Urinary bladder (tissue), 4 donors: ENCODE data around the gene KDM2A. TPM values are rescaled to one million over a fixed set of nuclear protein-coding genes. Genes with fewer than 3 reads are reported as not detected.
"Not testable (repeated sequence)": the region's sequence is repeated elsewhere in the genome, so short reads cannot be mapped to it uniquely, and the experiment has no call there.

Experiments used
- DNase-seq: peaks from one replicate; pipeline ENCODE4 v3.0.0-alpha.2; 2015; ENCODE audit errors: extremely low spot score
- H3K27ac ChIP-seq: one replicate; pipeline ENCODE4 v1.5.1; 2013; ENCODE audit warnings: low read depth, mild to moderate bottlenecking, moderate library complexity
- H3K36me3 ChIP-seq: one replicate; pipeline ENCODE4 v1.6.1; 2013; ENCODE audit warnings: mild to moderate bottlenecking, moderate library complexity; ENCODE audit not compliant: insufficient read depth
- H3K4me1 ChIP-seq: one replicate; pipeline ENCODE4 v1.6.1; 2013; ENCODE audit warnings: mild to moderate bottlenecking, moderate library complexity; ENCODE audit not compliant: insufficient read depth
- H3K4me3 ChIP-seq: one replicate; pipeline ENCODE4 v1.5.1; 2013; ENCODE audit warnings: low read depth, low read length
- WGBS: extraction: QIAGEN DNeasy Blood & Tissue Kit; methylation state at CpG from one replicate; pipeline ENCODE4 v1.1.7; 2013; 5-methylcytosine and 5-hydroxymethylcytosine counted together
- polyA plus RNA-seq: library from polyadenylated mRNA; stranded (reverse); fragments of 200-250 nt; gene quantifications from one replicate; pipeline ENCODE4 v1.2.3, GENCODE V29; 2013
- total RNA-seq: library from RNA; depleted of rRNA; stranded (reverse); fragments of >200 nt; gene quantifications from one replicate; pipeline ENCODE4 v1.2.3, GENCODE V29; 2014
- donor health status: healthy with polysubstance abuse.
- donor health status: healthy.

The KDM2A gene
- total and polyA plus RNA-seq, 2 donors, result 47.8 to 74.8 TPM

- 92% methylated on average over 5 of the region's 5 CpGs for WGBS
- DNase-seq, H3K36me3 ChIP-seq, H3K27ac ChIP-seq, H3K4me3 ChIP-seq, H3K4me1 ChIP-seq: not testable (repeated sequence)
These were observed 4.7 kb downstream of the KDM2A start for GRCh38 chr11:67123801-67124200.

- H3K27ac ChIP-seq, H3K36me3 ChIP-seq, H3K4me3 ChIP-seq, DNase-seq, H3K4me1 ChIP-seq: not testable (repeated sequence)
- 94% methylated on average over 8 of the region's 8 CpGs for WGBS
These were observed 7.2 kb downstream of the KDM2A start for GRCh38 chr11:67126243-67126642.

- WGBS, result 84% methylated on average over 4 of the region's 4 CpGs
- H3K4me1 ChIP-seq, result no peaks in the 10 kb centered on the region
These were observed 7.9 kb downstream of the KDM2A start for GRCh38 chr11:67126986-67127385.

GRCh38 chr11:67130861-67131260, 11.8 kb downstream of the KDM2A start:
- not testable (repeated sequence) for DNase-seq, H3K36me3 ChIP-seq
- WGBS, result 95% methylated on average over 10 of the region's 10 CpGs

More at GRCh38 chr11:67126986-67127385, 7.9 kb downstream of the KDM2A start:
- DNase-seq, result no peak
- Histone ChIP-seq H3K4me3 (no peak overlapping the region), H3K36me3 (peaks cover 4% of the 10 kb centered on the region), H3K27ac (no peak overlapping the region)

GRCh38 chr11:67136156-67136555, 17.1 kb downstream of the KDM2A start:
- DNase-seq, result no peak
- Histone ChIP-seq H3K4me3 (no peak overlapping the region), H3K36me3 (peaks cover 8% of the 10 kb centered on the region), H3K27ac (no peak overlapping the region), H3K4me1 (no peaks in the 10 kb centered on the region)
- WGBS, result 71% methylated on average over 1 of the region's 1 CpG

More at GRCh38 chr11:67130861-67131260, 11.8 kb downstream of the KDM2A start:
- H3K4me3 ChIP-seq, H3K27ac ChIP-seq, H3K4me1 ChIP-seq: not testable (repeated sequence)

- Histone ChIP-seq H3K36me3 (peaks cover 8% of the 10 kb centered on the region), H3K4me3 (no peak overlapping the region), H3K27ac (no peak overlapping the region), H3K4me1 (no peaks in the 10 kb centered on the region)
- DNase-seq, result no peak
- 93% methylated on average over 4 of the region's 4 CpGs for WGBS
These were observed 19.9 kb downstream of the KDM2A start for GRCh38 chr11:67138922-67139321.

GRCh38 chr11:67146516-67147226, 27.6 kb downstream of the KDM2A start:
- Histone ChIP-seq H3K36me3 (peaks cover 6% of the 10 kb centered on the region), H3K4me1 (no peaks in the 10 kb centered on the region), H3K27ac (no peak overlapping the region), H3K4me3 (no peak overlapping the region)
- 80% methylated on average over 5 of the region's 5 CpGs for WGBS
- no peak for DNase-seq

GRCh38 chr11:67153971-67154370, 34.9 kb downstream of the KDM2A start:
- 79% methylated on average over 4 of the region's 4 CpGs for WGBS

GRCh38 chr11:67154726-67155125, 35.7 kb downstream of the KDM2A start:
- H3K36me3 ChIP-seq, result peaks cover 1% of the 10 kb centered on the region
- H3K4me1 ChIP-seq, result no peaks in the 10 kb centered on the region
- no peak for DNase-seq
- H3K4me3 ChIP-seq, result no peak overlapping the region
- 98% methylated on average over 2 of the region's 2 CpGs for WGBS
- no peak overlapping the region for H3K27ac ChIP-seq

More at GRCh38 chr11:67153971-67154370, 34.9 kb downstream of the KDM2A start:
- Histone ChIP-seq H3K36me3 (peaks cover 1% of the 10 kb centered on the region), H3K4me3 (no peak overlapping the region), H3K4me1 (no peaks in the 10 kb centered on the region), H3K27ac (no peak overlapping the region)
- no peak for DNase-seq

GRCh38 chr11:67157691-67158090, 38.6 kb downstream of the KDM2A start:
- no peak overlapping the region for H3K4me3 ChIP-seq
- DNase-seq, result no peak
- no peaks in the 10 kb centered on the region for H3K36me3 ChIP-seq
- no peak overlapping the region for H3K27ac ChIP-seq
- 98% methylated on average over 4 of the region's 4 CpGs for WGBS
- no peaks in the 10 kb centered on the region for H3K4me1 ChIP-seq

GRCh38 chr11:67158221-67158620, 39.2 kb downstream of the KDM2A start:
- Histone ChIP-seq H3K4me3 (no peak overlapping the region), H3K4me1 (no peaks in the 10 kb centered on the region), H3K27ac (no peak overlapping the region), H3K36me3 (no peaks in the 10 kb centered on the region)
- DNase-seq, result no peak
- WGBS, result 35% methylated on average over 2 of the region's 2 CpGs

GRCh38 chr11:67160045-67160444, 41.0 kb downstream of the KDM2A start:
- no peaks in the 10 kb centered on the region for H3K4me1 ChIP-seq
- H3K4me3 ChIP-seq, result no peak overlapping the region
- WGBS, result 59% methylated on average over 2 of the region's 2 CpGs
- H3K27ac ChIP-seq, result no peak overlapping the region
- no peaks in the 10 kb centered on the region for H3K36me3 ChIP-seq
- no peak for DNase-seq

- Histone ChIP-seq H3K4me3 (no peak overlapping the region), H3K4me1 (no peaks in the 10 kb centered on the region), H3K27ac (no peak overlapping the region), H3K36me3 (no peaks in the 10 kb centered on the region)
- WGBS, result 84% methylated on average over 5 of the region's 5 CpGs
- DNase-seq, result no peak
These were observed 42.1 kb downstream of the KDM2A start for GRCh38 chr11:67160872-67161783.

- Histone ChIP-seq H3K4me1 (no peaks in the 10 kb centered on the region), H3K4me3 (no peak overlapping the region), H3K27ac (no peak overlapping the region), H3K36me3 (no peaks in the 10 kb centered on the region)
- DNase-seq, result no peak
- WGBS, result 92% methylated on average over 3 of the region's 3 CpGs
These were observed 43.9 kb downstream of the KDM2A start for GRCh38 chr11:67163006-67163405.
